ENCODE data around the gene COQ5. TPM values are rescaled to one million over a fixed set of nuclear protein-coding genes. Genes with fewer than 3 reads are reported as not detected.

COQ5 gene
- total RNA-seq, 4 donors from 2014 or later = 12.1 to 25.3 (median 21.4) TPM

DNA sequence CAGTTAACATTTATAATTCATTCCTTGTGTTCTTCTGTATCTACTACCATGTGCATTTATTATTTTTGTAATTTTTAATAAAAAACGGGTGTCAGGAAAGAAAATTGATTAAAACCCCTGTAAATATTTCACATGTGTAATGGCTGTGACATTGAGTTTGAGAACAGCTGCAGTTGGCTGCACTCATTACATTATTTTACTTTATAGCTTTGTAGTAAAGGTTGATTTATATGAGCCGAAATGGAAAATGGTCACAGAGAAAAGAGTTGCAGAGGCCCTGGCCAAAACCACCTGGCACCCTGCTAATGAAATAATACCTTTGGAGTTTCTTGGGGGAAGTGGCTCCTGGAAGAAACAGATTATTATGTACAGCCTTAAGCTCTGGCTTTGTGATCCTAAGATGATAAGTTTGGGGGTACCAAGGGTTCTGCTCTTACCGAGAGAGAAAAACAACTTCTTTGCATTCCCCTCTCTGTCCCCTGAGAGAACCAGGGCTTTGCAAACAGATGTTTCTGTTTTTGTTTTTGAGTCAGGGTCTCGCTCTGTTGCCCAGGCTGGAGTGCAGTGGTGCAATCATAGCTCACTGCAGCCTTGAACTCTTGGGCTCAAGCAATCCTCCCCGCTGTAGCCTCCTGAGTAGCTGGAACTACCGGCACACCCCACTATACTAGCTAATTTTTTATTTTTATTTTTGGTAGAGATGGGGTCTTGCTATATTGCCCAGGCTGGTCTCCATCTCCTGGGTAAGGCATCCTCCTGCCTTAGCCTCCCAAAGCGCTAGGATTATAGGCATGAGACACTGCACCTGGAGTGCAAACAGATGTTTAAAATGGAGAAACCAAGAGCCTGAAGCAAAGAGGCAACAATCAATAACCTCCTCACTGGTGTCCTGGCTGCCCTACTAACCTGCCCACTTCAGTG is 42.7 kb downstream of the COQ5 start:
- DNase-seq (ENCODE audit: extremely low spot score) = no peak
- no peaks in the 10 kb centered on the region for H3K27me3 ChIP-seq
- no peak overlapping the region for H3K27ac ChIP-seq (replicated peaks in 1 of 4)
- H3K9me3 ChIP-seq = no peaks in the 10 kb centered on the region
- TF ChIP-seq EP300 (IDR thresholded peaks at IDR 0.05) = no peak
- TF ChIP-seq POLR2A (IDR thresholded peaks at IDR 0.05; ENCODE audit: low read depth) = no peak
- TF ChIP-seq, protein P1, sequence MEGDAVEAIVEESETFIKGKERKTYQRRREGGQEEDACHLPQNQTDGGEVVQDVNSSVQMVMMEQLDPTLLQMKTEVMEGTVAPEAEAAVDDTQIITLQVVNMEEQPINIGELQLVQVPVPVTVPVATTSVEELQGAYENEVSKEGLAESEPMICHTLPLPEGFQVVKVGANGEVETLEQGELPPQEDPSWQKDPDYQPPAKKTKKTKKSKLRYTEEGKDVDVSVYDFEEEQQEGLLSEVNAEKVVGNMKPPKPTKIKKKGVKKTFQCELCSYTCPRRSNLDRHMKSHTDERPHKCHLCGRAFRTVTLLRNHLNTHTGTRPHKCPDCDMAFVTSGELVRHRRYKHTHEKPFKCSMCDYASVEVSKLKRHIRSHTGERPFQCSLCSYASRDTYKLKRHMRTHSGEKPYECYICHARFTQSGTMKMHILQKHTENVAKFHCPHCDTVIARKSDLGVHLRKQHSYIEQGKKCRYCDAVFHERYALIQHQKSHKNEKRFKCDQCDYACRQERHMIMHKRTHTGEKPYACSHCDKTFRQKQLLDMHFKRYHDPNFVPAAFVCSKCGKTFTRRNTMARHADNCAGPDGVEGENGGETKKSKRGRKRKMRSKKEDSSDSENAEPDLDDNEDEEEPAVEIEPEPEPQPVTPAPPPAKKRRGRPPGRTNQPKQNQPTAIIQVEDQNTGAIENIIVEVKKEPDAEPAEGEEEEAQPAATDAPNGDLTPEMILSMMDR (IDR thresholded peaks at IDR 0.05) = no peak
- TF ChIP-seq POLR2AphosphoS5 (IDR thresholded peaks at IDR 0.05) = no peak
- no peak overlapping the region for H3K4me3 ChIP-seq
- WGBS = 84% methylated on average over 7 of the region's 7 CpGs
- H3K4me1 ChIP-seq = peaks cover 0 to 15% (median 1%) of the 10 kb centered on the region in 4 donors
- intact Hi-C loops (cut with DNase I) = no loop called here
- peaks cover 0 to 18% (median 6%) of the 10 kb centered on the region in 4 donors for H3K36me3 ChIP-seq

DNA sequence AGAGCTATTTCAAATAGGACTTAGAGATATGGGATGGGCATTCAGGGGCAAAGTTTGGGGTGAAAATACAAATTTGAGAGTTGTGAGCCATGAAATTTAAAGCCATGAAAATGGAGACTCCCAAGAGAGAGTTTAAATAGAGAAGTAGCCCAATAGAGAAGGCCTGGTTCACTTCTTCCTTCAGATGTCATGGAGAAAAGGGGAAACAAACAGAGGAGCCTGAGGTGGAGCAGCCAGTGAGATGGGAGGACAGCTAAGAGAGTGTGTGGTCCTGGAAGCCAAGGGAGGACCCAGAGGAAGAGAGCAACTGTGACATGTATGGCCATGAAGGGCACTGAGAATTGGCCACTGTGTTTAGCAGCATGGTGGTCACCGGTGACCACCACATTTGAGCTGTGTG is 45.3 kb downstream of the COQ5 start:
- H3K36me3 ChIP-seq = peaks cover 0 to 13% (median 4%) of the 10 kb centered on the region in 4 donors
- WGBS = 100% methylated on average over 1 of the region's 1 CpG
- H3K4me1 ChIP-seq = peaks cover 0 to 7% (median 0%) of the 10 kb centered on the region in 4 donors
- H3K27me3 ChIP-seq = no peaks in the 10 kb centered on the region
- no peak overlapping the region for H3K27ac ChIP-seq (replicated peaks in 1 of 4)
- H3K4me3 ChIP-seq = no peak overlapping the region
- intact Hi-C loops (cut with DNase I) = no loop called here
- DNase-seq (ENCODE audit: extremely low spot score) = no peak
- no peaks in the 10 kb centered on the region for H3K9me3 ChIP-seq
- TF ChIP-seq EP300 (IDR thresholded peaks at IDR 0.05) = no peak
- no peak for TF ChIP-seq POLR2AphosphoS5 (IDR thresholded peaks at IDR 0.05)
- TF ChIP-seq POLR2A (IDR thresholded peaks at IDR 0.05; ENCODE audit: low read depth) = no peak
- TF ChIP-seq, protein P1 (IDR thresholded peaks at IDR 0.05) = no peak

GRCh38 chr12:120481022-120481767 is 47.8 kb downstream of the COQ5 start:
- Histone ChIP-seq H3K4me1 (no peaks in the 10 kb centered on the region), H3K36me3 (peaks cover 0 to 13% (median 4%) of the 10 kb centered on the region in 4 donors), H3K4me3 (no peak overlapping the region), H3K27ac (replicated peaks in 1 of 4) (no peak overlapping the region), H3K27me3 (no peaks in the 10 kb centered on the region), H3K9me3 (no peaks in the 10 kb centered on the region)
- DNase-seq (ENCODE audit: extremely low spot score) = no peak
- intact Hi-C loops (cut with DNase I) = no loop called here
- 97% methylated on average over 9 of the region's 9 CpGs for WGBS
- no peak for TF ChIP-seq POLR2AphosphoS5 (IDR thresholded peaks at IDR 0.05)
- TF ChIP-seq, protein P1 (IDR thresholded peaks at IDR 0.05) = no peak
- TF ChIP-seq EP300 (IDR thresholded peaks at IDR 0.05) = no peak
- no peak for TF ChIP-seq POLR2A (IDR thresholded peaks at IDR 0.05; ENCODE audit: low read depth)

DNA sequence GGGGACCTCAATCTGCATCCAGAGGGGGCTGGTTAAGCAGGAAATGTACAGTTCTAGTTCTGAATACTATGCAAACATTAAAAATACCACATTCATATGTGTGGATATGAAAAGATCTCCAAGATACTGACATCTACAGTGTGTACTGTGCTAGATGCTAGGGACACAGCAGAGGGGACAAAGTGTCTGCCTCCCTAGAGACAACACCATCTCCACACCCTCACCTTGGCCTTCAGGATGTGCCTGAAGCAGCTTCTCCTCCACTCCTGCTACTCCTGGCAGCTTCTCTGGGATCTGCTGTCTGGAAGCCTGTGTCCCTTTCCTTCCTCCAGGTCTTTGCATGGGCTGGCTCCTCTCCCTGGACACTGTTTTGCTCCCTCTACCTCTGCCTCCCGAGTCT is 48.7 kb downstream of the COQ5 start:
- H3K36me3 ChIP-seq = peaks cover 0 to 13% (median 4%) of the 10 kb centered on the region in 4 donors
- H3K4me3 ChIP-seq = no peak overlapping the region
- TF ChIP-seq, protein P1 (IDR thresholded peaks at IDR 0.05) = no peak
- TF ChIP-seq POLR2AphosphoS5 (IDR thresholded peaks at IDR 0.05) (no peak), POLR2A (IDR thresholded peaks at IDR 0.05; ENCODE audit: low read depth) (no peak), EP300 (IDR thresholded peaks at IDR 0.05) (no peak)
- DNase-seq (ENCODE audit: extremely low spot score) = no peak
- no peaks in the 10 kb centered on the region for H3K27me3 ChIP-seq
- WGBS = 79% methylated on average over 1 of the region's 1 CpG
- H3K9me3 ChIP-seq = no peaks in the 10 kb centered on the region
- intact Hi-C loops (cut with DNase I) = no loop called here
- H3K27ac ChIP-seq (replicated peaks in 1 of 4) = no peak overlapping the region
- no peaks in the 10 kb centered on the region for H3K4me1 ChIP-seq

All from esophagus muscularis mucosa (tissue), 4 donors.